ENCODE measurements around the gene DPH1.
"Not testable (repeated sequence)": the region's sequence is repeated elsewhere in the genome, so short reads cannot be mapped to it uniquely, and the experiment has no call there.

DPH1 gene
- total RNA-seq = 38.0 to 46.8 (median 41.2) reads per million in 4 experiments

- peak; percentile 76 for DNase-seq
These were observed at the start of gene DPH1 for GRCh38 chr17:2029911-2030778. Gene DPH1 (plus strand): TSS chr17:2030153. CDS start chr17:2030170, 17 bp downstream.

- no peak for DNase-seq
These were observed 49.2 kb upstream of the DPH1 start for GRCh38 chr17:1980665-1981250.

- DNase-seq = not testable (repeated sequence)
These were observed 47.1 kb upstream of the DPH1 start for GRCh38 chr17:1982793-1983366.

GRCh38 chr17:1985093-1985492 is 44.9 kb upstream of the DPH1 start:
- DNase-seq = no peak

- DNase-seq = no peak
These were observed 44.3 kb upstream of the DPH1 start for GRCh38 chr17:1985686-1986085.

GRCh38 chr17:1986783-1987451 is 43.0 kb upstream of the DPH1 start:
- no peak for DNase-seq

- no peak for DNase-seq
These were observed 40.8 kb upstream of the DPH1 start for GRCh38 chr17:1989135-1989534.

- DNase-seq = no peak
These were observed 37.4 kb upstream of the DPH1 start for GRCh38 chr17:1992541-1992940.

- DNase-seq = no peak
These were observed 35.2 kb upstream of the DPH1 start for GRCh38 chr17:1994707-1995106.

GRCh38 chr17:1995321-1995892 is 34.5 kb upstream of the DPH1 start:
- DNase-seq = no peak

- DNase-seq = no peak
These were observed 33.8 kb upstream of the DPH1 start for GRCh38 chr17:1995907-1996799.

- DNase-seq = no peak
These were observed 33.1 kb upstream of the DPH1 start for GRCh38 chr17:1996800-1997288.

GRCh38 chr17:1997289-1997926 is 32.5 kb upstream of the DPH1 start:
- DNase-seq = no peak

- DNase-seq = no peak
These were observed 31.8 kb upstream of the DPH1 start for GRCh38 chr17:1997927-1998742.

- no peak for DNase-seq
These were observed 30.2 kb upstream of the DPH1 start for GRCh38 chr17:1999557-2000251.

- no peak for DNase-seq
These were observed 27.1 kb upstream of the DPH1 start for GRCh38 chr17:2002767-2003329.

- DNase-seq = no peak
These were observed 26.4 kb upstream of the DPH1 start for GRCh38 chr17:2003525-2003924.

- no peak for DNase-seq
These were observed 25.5 kb upstream of the DPH1 start for GRCh38 chr17:2004435-2004952.

Data from effector CD8-positive, alpha-beta T cell (primary cell).